ENCODE results near the gene SLC9A2. TPM values are rescaled to one million over a fixed set of nuclear protein-coding genes. Genes with fewer than 3 reads are reported as not detected.
A peak's percentile ranks its signal among the peaks of the same experiment; 100 is the strongest.

SLC9A2 gene, protein sequence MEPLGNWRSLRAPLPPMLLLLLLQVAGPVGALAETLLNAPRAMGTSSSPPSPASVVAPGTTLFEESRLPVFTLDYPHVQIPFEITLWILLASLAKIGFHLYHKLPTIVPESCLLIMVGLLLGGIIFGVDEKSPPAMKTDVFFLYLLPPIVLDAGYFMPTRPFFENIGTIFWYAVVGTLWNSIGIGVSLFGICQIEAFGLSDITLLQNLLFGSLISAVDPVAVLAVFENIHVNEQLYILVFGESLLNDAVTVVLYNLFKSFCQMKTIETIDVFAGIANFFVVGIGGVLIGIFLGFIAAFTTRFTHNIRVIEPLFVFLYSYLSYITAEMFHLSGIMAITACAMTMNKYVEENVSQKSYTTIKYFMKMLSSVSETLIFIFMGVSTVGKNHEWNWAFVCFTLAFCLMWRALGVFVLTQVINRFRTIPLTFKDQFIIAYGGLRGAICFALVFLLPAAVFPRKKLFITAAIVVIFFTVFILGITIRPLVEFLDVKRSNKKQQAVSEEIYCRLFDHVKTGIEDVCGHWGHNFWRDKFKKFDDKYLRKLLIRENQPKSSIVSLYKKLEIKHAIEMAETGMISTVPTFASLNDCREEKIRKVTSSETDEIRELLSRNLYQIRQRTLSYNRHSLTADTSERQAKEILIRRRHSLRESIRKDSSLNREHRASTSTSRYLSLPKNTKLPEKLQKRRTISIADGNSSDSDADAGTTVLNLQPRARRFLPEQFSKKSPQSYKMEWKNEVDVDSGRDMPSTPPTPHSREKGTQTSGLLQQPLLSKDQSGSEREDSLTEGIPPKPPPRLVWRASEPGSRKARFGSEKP
- total RNA-seq = not detected

DNA sequence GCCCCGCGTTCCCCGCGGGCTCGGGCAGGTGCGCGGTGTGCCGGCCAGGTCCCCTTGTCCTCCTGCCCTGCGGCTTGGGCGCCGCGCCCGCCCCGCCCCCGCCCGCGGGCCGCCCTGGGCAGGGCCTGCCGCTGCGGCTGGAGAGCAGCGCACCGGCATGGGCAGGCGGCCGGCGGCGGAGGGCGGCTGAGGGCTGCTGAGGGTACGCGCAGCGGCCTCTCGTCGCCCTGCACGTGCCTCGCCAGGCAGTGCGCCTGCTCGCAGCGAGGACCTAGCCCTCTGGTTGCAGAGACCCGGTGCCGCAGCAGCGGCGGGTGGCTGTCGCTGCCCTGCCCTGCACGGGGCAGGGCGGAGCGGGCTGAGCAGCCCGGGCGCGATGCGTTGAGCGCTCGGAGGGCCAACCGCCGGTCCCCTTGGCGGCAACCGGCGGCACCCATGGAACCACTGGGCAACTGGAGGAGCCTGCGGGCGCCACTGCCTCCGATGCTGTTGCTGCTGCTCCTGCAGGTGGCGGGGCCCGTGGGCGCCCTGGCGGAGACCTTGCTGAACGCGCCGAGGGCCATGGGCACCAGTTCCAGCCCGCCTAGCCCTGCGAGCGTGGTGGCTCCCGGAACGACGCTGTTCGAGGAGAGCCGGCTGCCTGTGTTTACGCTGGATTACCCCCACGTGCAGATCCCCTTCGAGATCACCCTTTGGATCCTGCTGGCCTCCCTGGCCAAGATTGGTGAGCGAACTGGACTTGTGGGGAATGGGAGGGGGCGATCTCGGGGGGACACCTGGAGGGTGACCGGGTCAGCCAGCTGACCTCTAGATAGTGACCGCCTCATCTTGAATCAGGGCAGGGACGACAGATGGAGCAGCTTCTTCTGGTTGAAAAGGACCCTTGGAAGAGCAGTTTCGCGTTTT is at the start of gene SLC9A2:
Gene SLC9A2 (plus strand): TSS at position 140 of the 906 bp plus-strand sequence. CDS start 296 bp downstream, at position 436.
- peaks cover 13% of the 10 kb centered on the region for H3K4me1 Mint-ChIP-seq (ENCODE audit: low read depth)
- H3K36me3 Mint-ChIP-seq = no peaks in the 10 kb centered on the region
- intact Hi-C loops (cut with micrococcal nuclease) = loop anchor here (2.0 kb wide), 1 partner anchor 83 kb away; no protein-coding TSS in a partner anchor
- DNase-seq = peak; percentile 18
- H3K27ac Mint-ChIP-seq = no peak within 1 kb of the TSS
- H3K27me3 Mint-ChIP-seq = peaks cover 63% of the 10 kb centered on the region
- CTCF ChIA-PET = interaction anchor here (1.0 kb wide), 1 partner anchor 187 kb away, joined by 3 read pairs; no protein-coding TSS in a partner anchor
- H3K9me3 Mint-ChIP-seq = no peaks in the 10 kb centered on the region
- POLR2A ChIA-PET = no interaction called here
- peak within 1 kb of the TSS; percentile 61 for H3K4me3 Mint-ChIP-seq

DNA sequence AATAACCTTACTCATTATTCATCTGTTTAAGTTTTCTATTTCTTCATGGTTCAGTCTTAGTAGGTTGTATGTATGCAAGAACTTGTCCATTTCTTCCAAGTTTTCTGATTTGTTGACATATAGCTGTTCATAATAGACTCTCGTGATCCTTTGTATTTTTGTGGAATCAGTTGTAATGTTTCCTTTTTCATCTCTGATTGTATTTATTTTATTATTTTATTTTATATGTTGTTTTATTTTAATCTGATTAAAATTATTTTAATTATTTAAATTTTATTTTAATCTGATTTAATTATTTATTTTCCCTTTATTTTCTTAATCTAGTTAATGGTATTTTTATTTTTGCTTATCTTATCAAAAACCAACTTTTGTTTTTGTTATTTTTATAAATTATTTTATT is 43.5 kb upstream of the SLC9A2 start:
- POLR2A ChIA-PET = no interaction called here
- Mint-ChIP-seq H3K4me1 (ENCODE audit: low read depth) (no peaks in the 10 kb centered on the region), H3K9me3 (peaks cover 6% of the 10 kb centered on the region), H3K27ac (no peak overlapping the region), H3K27me3 (peaks cover 11% of the 10 kb centered on the region), H3K4me3 (no peak overlapping the region), H3K36me3 (no peaks in the 10 kb centered on the region)
- CTCF ChIA-PET = interaction anchor here (0.6 kb wide), 1 partner anchor 16 kb away, joined by 3 read pairs; no protein-coding TSS in a partner anchor
- no peak for DNase-seq
- intact Hi-C loops (cut with micrococcal nuclease) = no loop called here

DNA sequence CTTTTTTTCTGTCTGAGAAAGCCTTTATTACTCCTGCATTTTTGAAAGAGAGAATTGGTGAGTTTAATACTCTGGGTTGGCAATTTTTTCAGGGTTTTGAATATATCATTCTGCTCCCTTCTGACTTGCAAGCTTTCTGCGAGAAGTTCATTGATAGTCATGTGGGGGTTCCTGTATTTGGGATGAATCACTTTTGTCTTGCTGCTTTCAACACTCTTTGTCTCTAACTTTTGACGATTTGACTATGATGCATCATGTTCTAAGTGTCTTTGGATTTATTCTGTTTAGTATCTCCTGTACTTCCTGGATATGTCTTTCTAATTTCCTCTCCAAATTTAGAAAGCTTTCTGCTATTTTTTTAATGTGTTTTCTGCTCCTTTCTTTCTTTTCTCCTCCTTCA is 41.0 kb upstream of the SLC9A2 start:
- Mint-ChIP-seq H3K36me3 (no peaks in the 10 kb centered on the region), H3K4me3 (no peak overlapping the region), H3K27me3 (peaks cover 11% of the 10 kb centered on the region), H3K4me1 (ENCODE audit: low read depth) (peaks cover 4% of the 10 kb centered on the region), H3K9me3 (peaks cover 7% of the 10 kb centered on the region), H3K27ac (no peak overlapping the region)
- POLR2A ChIA-PET = no interaction called here
- DNase-seq = no peak
- intact Hi-C loops (cut with micrococcal nuclease) = no loop called here
- CTCF ChIA-PET = interaction anchor here (1.5 kb wide), 1 partner anchor 37 kb away, joined by 4 read pairs; no protein-coding TSS in a partner anchor

DNA sequence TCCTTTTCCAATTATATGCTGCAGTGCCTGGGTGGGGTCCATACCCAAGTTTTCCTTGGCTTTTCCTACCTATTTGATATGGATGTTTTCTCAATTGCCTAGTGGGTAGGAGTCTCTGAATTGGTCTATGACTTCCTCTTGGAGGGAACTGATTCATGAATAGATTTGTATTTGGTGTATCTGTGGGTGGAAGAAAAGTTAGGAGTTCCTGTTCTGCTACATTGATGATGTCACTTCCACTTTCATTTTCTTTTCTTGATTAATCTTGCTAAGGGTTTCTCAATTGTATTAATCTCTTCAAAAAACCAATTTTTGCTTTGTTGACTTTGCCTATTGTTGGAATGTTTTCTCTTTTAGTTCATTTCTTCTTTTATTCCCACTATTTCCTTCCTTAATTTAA is 37.4 kb upstream of the SLC9A2 start:
- POLR2A ChIA-PET = no interaction called here
- intact Hi-C loops (cut with micrococcal nuclease) = no loop called here
- H3K4me3 Mint-ChIP-seq = no peak overlapping the region

DNA sequence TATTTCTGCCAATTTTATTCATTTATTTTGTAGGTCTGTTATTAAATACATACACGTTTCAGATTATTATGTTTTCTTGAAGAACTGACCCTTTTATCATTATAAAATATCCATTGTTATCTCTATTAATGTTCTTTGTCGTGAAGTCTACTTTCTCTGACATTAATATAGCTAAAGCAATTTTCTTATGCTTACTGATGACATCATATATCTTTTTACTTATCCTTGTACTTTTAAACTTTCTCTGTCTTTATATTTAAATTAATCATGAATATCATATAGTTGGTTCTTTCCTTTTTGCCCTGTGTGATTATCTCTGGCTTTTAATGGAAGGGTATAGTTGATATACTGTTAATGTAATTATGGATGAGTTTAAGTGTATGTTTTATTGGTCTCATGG is 36.5 kb upstream of the SLC9A2 start:
- Mint-ChIP-seq H3K36me3 (no peaks in the 10 kb centered on the region), H3K4me1 (ENCODE audit: low read depth) (peaks cover 4% of the 10 kb centered on the region), H3K4me3 (no peak overlapping the region), H3K27ac (no peak overlapping the region), H3K9me3 (peaks cover 3% of the 10 kb centered on the region), H3K27me3 (peaks cover 14% of the 10 kb centered on the region)
- DNase-seq = no peak
- ChIA-PET POLR2A (no interaction called here), CTCF (no interaction called here)
- intact Hi-C loops (cut with micrococcal nuclease) = no loop called here

More for the DNA sequence above, 37.4 kb upstream of the SLC9A2 start:
- Mint-ChIP-seq H3K36me3 (no peaks in the 10 kb centered on the region), H3K27me3 (peaks cover 12% of the 10 kb centered on the region), H3K9me3 (peaks cover 3% of the 10 kb centered on the region), H3K4me1 (ENCODE audit: low read depth) (peaks cover 4% of the 10 kb centered on the region), H3K27ac (no peak overlapping the region)
- CTCF ChIA-PET = no interaction called here
- DNase-seq = no peak

- H3K27ac Mint-ChIP-seq = no peak overlapping the region
- no peak overlapping the region for H3K4me3 Mint-ChIP-seq
- no peak for DNase-seq
- POLR2A ChIA-PET = no interaction called here
- CTCF ChIA-PET = interaction anchor here (1.5 kb wide), 1 partner anchor 113 kb away, joined by 5 read pairs; the partner anchor contains the start of gene SLC9A4
- intact Hi-C loops (cut with micrococcal nuclease) = no loop called here
- H3K9me3 Mint-ChIP-seq = peaks cover 1% of the 10 kb centered on the region
- peaks cover 4% of the 10 kb centered on the region for H3K4me1 Mint-ChIP-seq (ENCODE audit: low read depth)
- peaks cover 13% of the 10 kb centered on the region for H3K27me3 Mint-ChIP-seq
- no peaks in the 10 kb centered on the region for H3K36me3 Mint-ChIP-seq
These were observed 33.4 kb upstream of the SLC9A2 start for GRCh38 chr2:102585847-102586404.

DNA sequence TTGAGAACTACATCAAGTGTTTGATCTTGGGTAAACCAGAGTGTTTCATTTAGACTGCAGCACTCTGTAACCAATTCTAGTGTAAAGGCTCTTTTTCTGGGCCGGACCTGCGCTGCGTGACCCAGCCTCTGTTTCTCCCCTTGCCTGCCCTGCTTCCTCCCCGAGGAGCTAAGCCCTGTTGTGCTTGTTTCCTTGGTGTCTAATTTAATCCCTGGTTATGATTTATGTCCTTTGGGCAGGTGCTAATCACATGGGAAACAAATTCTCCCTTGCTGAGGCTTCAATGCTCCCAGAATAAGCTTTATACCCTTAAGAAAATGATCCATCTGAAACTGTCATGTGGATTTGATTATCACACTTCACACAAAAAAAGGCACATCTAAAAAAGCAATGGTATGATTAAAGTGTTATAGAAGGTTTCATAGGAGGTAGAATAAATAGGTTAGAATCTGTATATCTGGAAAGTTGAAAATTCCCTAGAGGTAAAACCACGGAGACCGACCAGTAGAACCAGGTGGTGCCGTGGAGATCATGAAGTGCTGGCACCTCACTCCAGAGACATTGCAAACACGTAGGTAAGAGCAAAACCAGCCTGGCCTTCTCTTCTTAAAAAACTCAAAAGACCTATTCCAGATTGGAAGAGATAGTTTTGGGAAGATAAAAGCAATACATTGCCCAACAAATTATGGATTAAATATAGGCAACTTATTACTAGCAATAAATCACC is 31.0 kb upstream of the SLC9A2 start:
- H3K4me1 Mint-ChIP-seq (ENCODE audit: low read depth) = no peaks in the 10 kb centered on the region
- ChIA-PET POLR2A (no interaction called here), CTCF (interaction anchor here (1.5 kb wide), 1 partner anchor 115 kb away, joined by 6 read pairs; the partner anchor contains the start of gene SLC9A4)
- H3K9me3 Mint-ChIP-seq = no peaks in the 10 kb centered on the region
- H3K36me3 Mint-ChIP-seq = no peaks in the 10 kb centered on the region
- peaks cover 15% of the 10 kb centered on the region for H3K27me3 Mint-ChIP-seq
- no peak overlapping the region for H3K4me3 Mint-ChIP-seq
- no peak for DNase-seq
- H3K27ac Mint-ChIP-seq = no peak overlapping the region
- intact Hi-C loops (cut with micrococcal nuclease) = no loop called here

DNA sequence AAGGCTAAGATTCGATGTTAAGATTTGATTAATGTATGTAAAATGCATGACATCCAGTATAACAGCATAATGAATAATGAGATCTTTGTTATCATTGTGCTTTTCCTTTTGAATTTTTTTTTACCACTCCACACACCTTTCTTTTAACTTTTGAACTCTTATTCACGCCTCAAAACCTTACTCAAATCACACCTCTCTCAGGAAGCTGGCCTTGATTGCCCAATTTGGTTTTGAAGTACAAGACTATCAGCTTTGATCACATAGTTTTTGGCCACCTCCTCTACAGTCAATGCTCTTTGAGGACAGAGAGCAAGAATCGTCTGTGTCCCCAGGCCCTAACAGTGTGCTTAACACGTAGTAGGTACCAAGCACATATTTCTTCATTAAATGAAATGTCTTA is 29.9 kb upstream of the SLC9A2 start:
- ChIA-PET POLR2A (no interaction called here), CTCF (interaction anchor here (1.5 kb wide), 1 partner anchor 116 kb away, joined by 6 read pairs; the partner anchor contains the start of gene SLC9A4)
- Mint-ChIP-seq H3K4me1 (ENCODE audit: low read depth) (no peaks in the 10 kb centered on the region), H3K27ac (no peak overlapping the region), H3K4me3 (no peak overlapping the region), H3K36me3 (no peaks in the 10 kb centered on the region), H3K9me3 (no peaks in the 10 kb centered on the region), H3K27me3 (peaks cover 15% of the 10 kb centered on the region)
- intact Hi-C loops (cut with micrococcal nuclease) = no loop called here
- DNase-seq = no peak

GRCh38 chr2:102591491-102592045 is 27.8 kb upstream of the SLC9A2 start:
- no peaks in the 10 kb centered on the region for H3K4me1 Mint-ChIP-seq (ENCODE audit: low read depth)
- H3K4me3 Mint-ChIP-seq = no peak overlapping the region
- intact Hi-C loops (cut with micrococcal nuclease) = loop anchor here (1.0 kb wide), 1 partner anchor 118 kb away; the partner anchor contains the start of gene SLC9A4
- H3K9me3 Mint-ChIP-seq = no peaks in the 10 kb centered on the region
- ChIA-PET CTCF (interaction anchor here (0.8 to 4.3 kb wide), 8 partner anchors 11 to 143 kb away, joined by 3 to 56 read pairs (median 3); partner anchors contain the start of gene SLC9A4), POLR2A (no interaction called here)
- DNase-seq = no peak
- H3K36me3 Mint-ChIP-seq = no peaks in the 10 kb centered on the region
- H3K27me3 Mint-ChIP-seq = peaks cover 13% of the 10 kb centered on the region
- no peak overlapping the region for H3K27ac Mint-ChIP-seq

- POLR2A ChIA-PET = no interaction called here
- no peaks in the 10 kb centered on the region for H3K4me1 Mint-ChIP-seq (ENCODE audit: low read depth)
- peaks cover 9% of the 10 kb centered on the region for H3K27me3 Mint-ChIP-seq
- H3K9me3 Mint-ChIP-seq = no peaks in the 10 kb centered on the region
- H3K4me3 Mint-ChIP-seq = no peak overlapping the region
- intact Hi-C loops (cut with micrococcal nuclease) = loop anchor here (1.0 kb wide), 1 partner anchor 119 kb away; the partner anchor contains the start of gene SLC9A4
- H3K27ac Mint-ChIP-seq = no peak overlapping the region
- CTCF ChIA-PET = interaction anchor here (0.6 to 4.3 kb wide), 10 partner anchors 13 to 521 kb away, joined by 3 to 56 read pairs (median 3); partner anchors contain the start of gene SLC9A4
- peak; percentile 12 for DNase-seq
- H3K36me3 Mint-ChIP-seq = no peaks in the 10 kb centered on the region
These were observed 26.8 kb upstream of the SLC9A2 start for GRCh38 chr2:102592601-102593000.

All from activated CD4-positive, alpha-beta memory T cell treated with anti-CD3 and anti-CD28 coated beads for 36 hours (primary cell).